ENCODE data around the gene RFX6. TPM values are rescaled to one million over a fixed set of nuclear protein-coding genes. Genes with fewer than 3 reads are reported as not detected.

RFX6 gene
- total RNA-seq, 4 donors from 2014 or later = not detected

DNA sequence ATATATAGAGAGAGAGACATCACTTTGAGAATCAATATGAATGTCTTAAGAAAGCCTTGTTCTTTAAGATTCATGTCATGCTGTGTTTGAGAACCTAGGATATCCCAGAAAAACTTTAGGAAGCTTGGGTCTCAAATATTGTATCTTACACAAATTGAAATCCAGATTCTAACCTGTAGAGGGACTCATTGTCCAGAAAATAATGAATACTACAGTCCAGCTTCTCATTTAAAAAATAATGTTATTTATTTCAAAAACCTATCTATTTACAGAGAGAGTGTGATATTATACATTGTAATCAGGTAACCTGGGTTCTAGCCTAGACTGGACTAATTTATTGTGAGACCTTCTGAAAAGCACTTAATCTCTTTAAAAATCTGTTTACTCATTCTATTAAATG, 4.2 kb downstream of the RFX6 start:
- TF ChIP-seq, protein P1, sequence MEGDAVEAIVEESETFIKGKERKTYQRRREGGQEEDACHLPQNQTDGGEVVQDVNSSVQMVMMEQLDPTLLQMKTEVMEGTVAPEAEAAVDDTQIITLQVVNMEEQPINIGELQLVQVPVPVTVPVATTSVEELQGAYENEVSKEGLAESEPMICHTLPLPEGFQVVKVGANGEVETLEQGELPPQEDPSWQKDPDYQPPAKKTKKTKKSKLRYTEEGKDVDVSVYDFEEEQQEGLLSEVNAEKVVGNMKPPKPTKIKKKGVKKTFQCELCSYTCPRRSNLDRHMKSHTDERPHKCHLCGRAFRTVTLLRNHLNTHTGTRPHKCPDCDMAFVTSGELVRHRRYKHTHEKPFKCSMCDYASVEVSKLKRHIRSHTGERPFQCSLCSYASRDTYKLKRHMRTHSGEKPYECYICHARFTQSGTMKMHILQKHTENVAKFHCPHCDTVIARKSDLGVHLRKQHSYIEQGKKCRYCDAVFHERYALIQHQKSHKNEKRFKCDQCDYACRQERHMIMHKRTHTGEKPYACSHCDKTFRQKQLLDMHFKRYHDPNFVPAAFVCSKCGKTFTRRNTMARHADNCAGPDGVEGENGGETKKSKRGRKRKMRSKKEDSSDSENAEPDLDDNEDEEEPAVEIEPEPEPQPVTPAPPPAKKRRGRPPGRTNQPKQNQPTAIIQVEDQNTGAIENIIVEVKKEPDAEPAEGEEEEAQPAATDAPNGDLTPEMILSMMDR (IDR thresholded peaks at IDR 0.05; ENCODE audit: low read depth) = no peak

- TF ChIP-seq, protein P1 (IDR thresholded peaks at IDR 0.05; ENCODE audit: low read depth) = no peak
These were observed 6.0 kb downstream of the RFX6 start for GRCh38 chr6:116883005-116883404.

- TF ChIP-seq, protein P1 (IDR thresholded peaks at IDR 0.05; ENCODE audit: low read depth) = no peak
These were observed 7.5 kb downstream of the RFX6 start for GRCh38 chr6:116884530-116884929.

DNA sequence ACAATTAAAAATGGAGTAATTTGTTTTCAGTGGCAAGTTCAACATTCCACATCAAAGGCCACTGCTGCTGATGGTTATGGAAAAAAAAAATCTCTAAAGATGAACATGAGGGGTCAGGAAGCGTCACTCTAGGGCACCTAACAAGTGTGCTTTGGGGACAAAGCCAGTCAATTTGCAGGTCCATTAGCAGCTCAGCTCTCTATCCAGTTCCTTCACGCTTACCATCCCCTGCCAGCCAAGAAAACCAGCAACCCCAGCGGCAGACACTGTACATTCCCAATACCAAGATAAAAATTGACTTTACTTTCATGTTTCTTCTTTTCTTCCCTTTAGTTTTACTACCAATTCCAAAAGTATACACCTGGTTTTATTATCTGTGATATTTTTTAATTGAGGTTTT, 10.1 kb downstream of the RFX6 start:
- TF ChIP-seq, protein P1 (IDR thresholded peaks at IDR 0.05; ENCODE audit: low read depth) = no peak

DNA sequence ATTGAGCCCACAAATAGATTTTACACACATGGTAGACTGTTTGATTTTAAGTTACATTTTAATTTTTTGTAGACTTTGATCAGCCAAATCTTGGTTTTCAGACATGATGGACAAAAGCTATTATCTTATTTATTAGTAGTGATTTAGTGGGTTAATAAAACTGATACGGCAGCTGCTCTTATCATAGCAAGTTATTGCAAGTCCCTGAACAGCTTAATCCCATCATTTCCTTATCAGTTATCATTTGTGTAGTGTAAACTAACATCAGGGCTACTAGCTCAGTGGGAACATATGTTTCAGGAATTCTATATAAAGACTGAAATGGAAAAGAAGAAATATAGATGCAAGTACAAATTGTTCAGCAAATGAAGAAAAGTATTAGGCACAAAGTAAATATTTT, 10.9 kb downstream of the RFX6 start:
- TF ChIP-seq, protein P1 (IDR thresholded peaks at IDR 0.05; ENCODE audit: low read depth) = no peak

GRCh38 chr6:116888732-116889360, 11.8 kb downstream of the RFX6 start:
- TF ChIP-seq, protein P1 (IDR thresholded peaks at IDR 0.05; ENCODE audit: low read depth) = no peak

DNA sequence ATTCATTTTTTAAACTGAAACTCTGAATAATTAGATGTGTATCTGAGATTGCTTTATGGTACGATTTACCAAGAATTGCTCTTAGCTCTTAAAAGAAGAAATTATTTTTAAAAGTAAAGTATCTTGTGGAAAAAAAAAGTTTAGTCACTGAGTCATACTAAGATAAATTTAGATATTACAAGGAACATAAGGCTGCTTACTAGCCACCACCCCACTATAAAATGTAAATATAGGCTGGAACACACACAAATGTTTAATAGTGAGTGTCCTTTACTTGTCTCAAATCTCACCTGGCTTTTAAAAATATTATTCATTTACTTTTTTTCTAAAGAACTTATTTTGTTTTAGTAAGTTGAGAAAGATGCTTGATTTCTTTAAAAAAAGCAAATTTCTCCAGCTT, 17.6 kb downstream of the RFX6 start:
- TF ChIP-seq, protein P1 (IDR thresholded peaks at IDR 0.05; ENCODE audit: low read depth) = no peak

All from subcutaneous adipose tissue (tissue), 4 donors.